AML-193 (cell line): Measurements from ENCODE around the gene ZMIZ1.
"Not testable (repeated sequence)": the region's sequence is repeated elsewhere in the genome, so short reads cannot be mapped to it uniquely, and the experiment has no call there.

Source experiments
- DNase-seq, 2 experiments: peaks; one replicate each; lab custom pipeline; 2025; lab: John Stamatoyannopoulos, UW

ZMIZ1 gene

DNA sequence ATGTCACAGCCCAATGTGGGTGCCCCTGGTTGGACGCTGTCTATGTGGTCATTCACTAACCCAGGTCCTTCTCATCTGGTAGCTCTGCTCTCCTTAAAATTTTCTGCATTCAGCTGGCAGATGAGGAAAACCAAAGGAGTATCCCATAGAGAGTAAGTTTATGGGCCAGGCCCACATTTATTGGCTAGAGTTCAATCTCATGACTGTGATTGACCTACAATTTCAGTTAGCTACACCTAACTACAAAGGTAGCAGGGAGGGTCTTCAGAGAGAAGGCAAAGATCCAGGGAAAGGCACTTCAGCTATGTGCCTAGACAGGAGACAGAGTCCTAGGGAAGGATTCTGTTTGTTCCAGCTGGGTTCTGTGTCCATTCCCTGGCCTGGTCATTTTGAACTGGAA lies 254.8 kb downstream of the ZMIZ1 start:
- DNase-seq, result no peak

DNA sequence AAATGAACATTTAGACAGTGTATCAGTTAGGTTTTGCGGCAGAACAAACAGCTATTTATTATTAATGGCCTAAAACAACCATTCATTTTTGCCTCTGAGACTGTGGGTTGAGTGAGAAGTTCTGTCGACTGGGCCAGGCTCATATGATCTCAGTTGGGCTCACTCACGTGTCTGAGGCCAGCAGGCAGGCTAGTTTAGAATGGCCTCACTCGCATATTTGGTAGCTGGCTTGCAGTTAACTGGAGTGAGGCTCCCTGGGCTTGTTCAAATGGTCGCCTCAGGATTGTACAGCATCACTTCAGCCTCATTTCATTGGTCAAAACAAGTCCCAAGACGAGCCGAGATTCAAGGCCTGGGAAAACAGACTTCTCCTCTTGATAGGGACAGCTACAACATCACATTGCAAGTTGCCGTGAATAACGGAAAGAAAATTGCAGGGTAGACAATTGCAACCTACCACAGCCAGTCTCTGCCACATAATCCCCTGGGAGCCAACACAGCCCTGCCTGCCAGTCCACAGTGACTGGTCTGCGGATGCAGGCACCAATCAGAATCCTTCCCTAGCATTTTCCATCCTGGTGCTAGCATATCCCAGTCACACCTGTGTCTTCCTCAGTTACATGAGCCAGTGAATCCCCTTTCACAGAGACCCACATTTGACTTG lies 255.4 kb downstream of the ZMIZ1 start:
- no peak for DNase-seq

GRCh38 chr10:79326361-79327089 lies 257.8 kb downstream of the ZMIZ1 start:
- no peak for DNase-seq

DNA sequence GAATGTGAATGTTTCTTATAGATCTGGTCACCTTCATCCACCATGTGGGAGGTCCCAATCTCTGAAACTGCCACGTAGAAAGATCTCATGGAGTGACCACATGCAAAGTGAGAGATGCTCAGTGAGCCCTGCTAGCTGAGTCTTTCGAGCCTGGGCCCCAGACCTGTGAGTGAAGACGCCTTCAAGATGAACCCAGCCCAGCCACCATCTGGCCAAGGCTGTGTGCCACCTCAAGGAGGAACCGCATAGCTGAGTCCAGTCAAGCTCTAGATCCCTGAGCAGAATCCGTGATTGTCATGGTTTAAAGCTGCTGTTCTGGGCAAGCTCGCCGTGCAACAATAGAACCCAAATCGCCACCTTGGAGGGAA lies 258.3 kb downstream of the ZMIZ1 start:
- DNase-seq, result no peak

- no peak for DNase-seq
Observed at GRCh38 chr10:79328147-79328701, 259.5 kb downstream of the ZMIZ1 start.

- no peak for DNase-seq
Observed at GRCh38 chr10:79328737-79329504, 260.2 kb downstream of the ZMIZ1 start.

DNA sequence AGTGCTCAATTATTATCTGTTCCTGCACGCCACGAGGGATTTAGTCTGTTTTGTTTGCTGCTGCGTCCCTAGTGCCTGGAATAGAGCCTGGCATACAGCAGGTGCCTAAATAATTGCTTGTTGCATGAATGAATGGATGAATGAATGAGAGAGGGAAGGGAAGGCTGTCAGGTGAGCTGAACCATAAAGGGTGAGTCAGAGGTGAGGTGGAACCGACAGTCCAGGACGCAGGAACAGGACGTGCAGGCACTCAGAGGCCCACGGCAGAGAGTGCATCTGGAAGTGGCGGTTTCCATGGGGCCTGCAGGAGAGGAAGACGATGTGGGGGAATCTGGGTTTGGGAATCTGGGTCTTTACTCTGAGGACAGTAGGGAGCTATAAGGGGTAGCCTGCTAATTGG lies 260.8 kb downstream of the ZMIZ1 start:
- DNase-seq, result no peak

GRCh38 chr10:79331226-79331625 lies 262.5 kb downstream of the ZMIZ1 start:
- DNase-seq, result no peak

- no peak for DNase-seq
Observed at GRCh38 chr10:79331709-79332108, 262.9 kb downstream of the ZMIZ1 start.

GRCh38 chr10:79332610-79333315 lies 264.0 kb downstream of the ZMIZ1 start:
- DNase-seq, result not testable (repeated sequence)

- no peak for DNase-seq
Observed at GRCh38 chr10:79333513-79333912, 264.7 kb downstream of the ZMIZ1 start.

- DNase-seq, result no peak
Observed at GRCh38 chr10:79334573-79334972, 265.8 kb downstream of the ZMIZ1 start.

DNA sequence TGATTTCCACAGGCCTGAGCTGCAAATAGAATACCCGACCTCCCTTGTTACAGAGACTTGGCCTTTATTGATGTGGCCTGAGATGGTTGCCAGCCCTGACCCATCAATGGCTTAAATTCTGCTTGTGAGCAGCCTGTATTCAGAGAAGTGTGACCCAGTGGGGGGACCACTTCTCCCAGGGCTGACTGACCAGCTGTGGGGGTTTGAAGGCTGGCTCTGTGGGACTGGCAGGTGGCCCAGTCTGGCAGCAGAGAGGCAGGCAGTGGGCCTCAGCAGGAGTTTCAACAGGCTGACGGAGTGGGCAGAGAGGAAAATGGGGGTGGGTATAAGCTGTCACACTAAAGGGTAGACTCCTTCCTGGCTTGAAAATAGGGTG lies 266.3 kb downstream of the ZMIZ1 start:
- no peak for DNase-seq

- DNase-seq, result no peak
Observed at GRCh38 chr10:79335470-79336235, 266.9 kb downstream of the ZMIZ1 start.

GRCh38 chr10:79336276-79336675 lies 267.5 kb downstream of the ZMIZ1 start:
- DNase-seq, result no peak

DNA sequence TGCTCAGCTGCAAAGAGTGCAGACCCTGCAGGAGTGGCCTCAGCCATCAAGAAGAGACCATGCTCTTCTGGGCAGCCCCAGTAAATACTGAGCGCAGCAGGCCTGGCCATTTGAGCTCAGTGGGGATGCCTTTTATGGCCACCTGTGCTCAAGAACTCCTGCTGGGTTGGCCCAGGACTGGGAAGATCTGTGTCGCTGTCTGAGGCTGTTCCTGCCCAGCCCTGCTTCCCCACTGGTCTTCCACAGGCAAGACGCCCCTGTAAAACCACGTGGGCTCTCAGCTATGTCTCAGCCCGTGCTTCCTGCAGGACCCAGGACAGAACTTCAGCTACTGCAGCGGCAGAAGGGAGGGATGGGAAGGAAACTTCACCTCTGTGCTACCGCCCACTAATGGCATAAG lies 268.0 kb downstream of the ZMIZ1 start:
- no peak for DNase-seq

DNA sequence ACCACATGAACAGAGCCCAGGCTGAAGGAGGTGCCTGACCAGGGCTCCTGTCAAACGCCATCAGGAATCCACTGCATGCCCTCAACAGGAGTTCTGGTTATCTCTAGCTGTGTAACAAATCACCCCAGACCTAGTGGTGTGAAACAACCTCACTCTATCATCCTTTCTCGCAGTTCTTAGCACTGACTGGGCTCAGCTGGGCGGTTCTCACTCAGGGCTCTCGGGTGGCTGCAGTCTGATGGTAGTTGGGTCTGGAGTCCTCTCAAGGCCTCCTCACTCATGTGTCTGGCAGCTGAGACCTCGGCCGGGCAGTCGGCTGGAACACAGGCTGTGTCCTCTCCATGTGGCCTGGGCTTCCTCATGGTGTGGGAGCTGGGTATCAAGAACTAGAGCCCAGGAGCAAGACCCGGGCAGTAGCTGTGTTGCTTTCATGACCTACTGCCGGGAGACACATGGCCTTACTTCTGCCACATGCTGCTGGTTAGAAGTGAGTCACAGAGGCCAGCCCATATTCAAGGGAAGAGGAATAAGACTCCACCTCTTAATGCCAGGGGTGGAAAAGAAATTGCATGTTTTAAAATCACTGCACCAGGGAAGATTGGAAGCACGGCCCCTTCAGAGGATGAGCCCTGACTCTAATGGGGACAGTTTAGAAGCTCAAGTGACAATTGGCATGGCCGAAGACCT lies 269.2 kb downstream of the ZMIZ1 start:
- not testable (repeated sequence) for DNase-seq

DNA sequence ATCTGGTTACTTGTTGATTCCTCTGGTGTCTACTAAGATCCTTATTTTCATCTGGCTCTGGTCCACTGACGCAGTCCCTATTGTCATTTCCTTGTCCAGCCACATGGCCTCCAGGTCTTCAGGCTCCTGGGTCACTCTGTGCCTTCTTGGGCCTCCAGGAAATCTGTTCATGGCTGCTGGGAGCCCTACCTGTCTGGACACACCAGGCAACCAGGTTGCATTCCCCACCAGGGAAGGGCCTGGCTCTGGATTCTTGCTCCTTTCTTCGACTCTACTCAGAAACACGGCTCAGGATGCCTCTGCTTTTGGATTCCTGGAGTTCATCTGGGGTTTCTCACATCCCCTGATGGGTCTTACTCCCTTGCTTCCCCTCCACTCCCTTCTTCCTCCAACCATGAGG lies 270.5 kb downstream of the ZMIZ1 start:
- DNase-seq, result no peak

GRCh38 chr10:79340646-79341244 lies 272.0 kb downstream of the ZMIZ1 start:
- DNase-seq, result no peak

- no peak for DNase-seq
Observed at GRCh38 chr10:79342295-79342761, 273.6 kb downstream of the ZMIZ1 start.
